GM19438 (cell line): ENCODE measurements around the gene MYL7.

Experiments used
- ATAC-seq: cut with Tn5 transposase; IDR thresholded peaks from one replicate; pipeline ENCODE4 v1.9.1; 2021; ENCODE audit warnings: low read depth; ENCODE audit not compliant: unreplicated experiment

MYL7 gene

GRCh38 chr7:44150966-44151941 lies 10.1 kb upstream of the MYL7 start:
- ATAC-seq = no peak

GRCh38 chr7:44150466-44150832 lies 9.3 kb upstream of the MYL7 start:
- no peak for ATAC-seq

GRCh38 chr7:44149571-44150465 lies 8.7 kb upstream of the MYL7 start:
- no peak for ATAC-seq

DNA sequence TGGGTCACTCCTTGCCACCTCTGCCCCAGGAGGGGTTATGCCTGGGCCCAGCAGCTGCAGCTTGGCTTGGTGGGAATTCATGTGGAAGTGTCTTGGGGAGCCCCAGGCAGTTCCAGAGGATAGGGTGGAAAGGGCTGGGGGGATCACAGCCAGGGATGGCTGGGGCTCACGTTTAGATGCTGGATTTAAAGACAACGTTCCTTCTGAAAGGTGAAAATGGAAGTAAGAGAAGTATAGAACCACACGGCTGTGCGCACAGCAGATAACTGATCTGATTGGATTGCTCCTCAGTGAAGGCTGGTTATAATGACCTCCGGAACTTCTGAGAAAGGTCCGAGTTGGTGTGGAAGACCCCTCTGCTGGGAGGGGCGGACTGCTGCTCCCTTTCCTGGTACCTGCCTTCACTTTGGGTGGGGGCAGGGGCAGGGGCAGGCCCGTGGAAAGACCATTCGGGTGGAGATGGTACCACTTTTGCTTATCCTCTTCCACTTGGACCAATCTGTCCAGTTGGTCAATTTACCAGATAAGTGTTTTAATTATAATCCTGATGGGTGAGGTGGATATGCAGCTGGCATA lies 7.9 kb upstream of the MYL7 start:
- no peak for ATAC-seq

- no peak for ATAC-seq
Observed at GRCh38 chr7:44148166-44148565, 7.0 kb upstream of the MYL7 start.

GRCh38 chr7:44147026-44147991 lies 6.2 kb upstream of the MYL7 start:
- no peak for ATAC-seq

GRCh38 chr7:44145969-44146911 lies 5.1 kb upstream of the MYL7 start:
- peak; percentile 60 for ATAC-seq

DNA sequence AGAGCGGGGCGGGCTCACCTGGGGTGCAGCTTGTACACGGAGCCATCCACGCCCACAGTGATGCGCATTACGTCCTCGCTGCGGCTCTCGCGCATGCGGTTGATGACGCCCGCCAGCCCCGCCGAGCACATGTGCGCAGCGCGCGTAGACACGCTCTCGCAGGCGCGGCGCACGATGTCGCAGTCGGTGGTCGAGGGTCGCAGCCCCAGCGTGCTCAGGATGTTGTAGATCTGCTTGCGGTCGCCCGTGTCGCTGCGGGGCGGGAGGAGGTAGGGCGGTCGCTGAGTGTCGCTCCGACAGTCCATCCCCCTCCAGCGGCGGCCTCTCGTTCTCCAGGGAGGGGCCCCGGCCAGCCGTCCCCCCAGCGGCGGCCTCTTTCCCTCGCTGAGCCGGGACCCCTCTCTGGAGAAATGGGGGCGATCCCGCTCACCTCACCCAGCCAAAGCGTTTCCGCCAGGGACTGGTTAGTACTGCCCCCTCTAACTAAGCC lies 4.4 kb upstream of the MYL7 start:
- peak; percentile 16 for ATAC-seq

DNA sequence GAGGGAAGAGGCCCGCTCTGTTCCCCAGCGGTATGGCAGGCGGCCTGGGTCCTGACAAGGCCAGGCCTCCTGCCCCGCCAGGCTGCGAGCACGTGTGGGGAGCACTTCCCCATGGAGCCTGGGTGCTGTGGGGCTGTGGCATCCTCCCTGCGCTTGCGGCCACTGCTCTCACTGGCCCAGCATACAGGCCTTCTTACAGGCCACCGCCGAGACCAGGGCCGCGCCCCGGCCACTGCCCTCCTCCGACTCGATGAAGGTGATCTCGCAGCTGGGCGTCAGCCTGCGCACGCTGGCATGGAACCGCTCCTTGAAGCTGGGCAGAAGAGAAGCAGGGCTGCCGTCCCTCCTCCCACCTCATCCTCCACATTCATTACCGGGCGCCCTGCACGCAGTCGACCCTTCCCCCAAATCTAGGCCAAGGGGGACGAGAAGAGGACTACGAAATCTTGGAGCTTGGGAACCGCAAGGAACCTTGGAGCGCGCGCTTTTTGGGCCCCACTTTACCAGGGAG lies 3.9 kb upstream of the MYL7 start:
- no peak for ATAC-seq

- no peak for ATAC-seq
Observed at GRCh38 chr7:44144426-44144967, 3.4 kb upstream of the MYL7 start.

DNA sequence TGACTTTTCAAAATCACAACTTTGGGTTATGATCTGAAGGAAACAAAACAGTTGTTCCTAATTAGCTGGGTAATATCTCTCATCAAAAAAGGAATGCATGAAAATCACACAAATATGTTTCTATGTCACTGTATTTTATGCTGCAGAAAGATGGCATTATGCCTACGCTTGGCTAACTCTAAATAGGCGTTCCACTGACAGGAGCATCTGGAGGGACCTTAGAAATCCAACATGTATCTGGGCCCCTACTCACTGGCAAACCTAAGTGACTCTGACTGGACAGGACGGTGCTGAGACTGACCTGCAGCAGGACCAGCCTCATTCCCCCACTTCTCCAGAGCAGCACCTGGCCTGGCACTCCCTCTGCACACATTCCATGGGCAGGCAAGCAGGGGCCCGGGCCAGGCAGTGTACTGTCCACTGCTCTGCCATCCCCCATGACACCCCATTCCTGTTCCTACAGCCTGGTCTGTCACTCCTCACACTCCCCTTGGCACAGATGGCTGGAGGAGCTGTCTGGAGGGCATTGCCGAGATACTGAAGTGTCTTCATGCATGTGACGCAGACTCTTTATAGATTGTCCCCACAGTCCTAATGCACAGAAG lies 2.6 kb upstream of the MYL7 start:
- ATAC-seq = no peak

DNA sequence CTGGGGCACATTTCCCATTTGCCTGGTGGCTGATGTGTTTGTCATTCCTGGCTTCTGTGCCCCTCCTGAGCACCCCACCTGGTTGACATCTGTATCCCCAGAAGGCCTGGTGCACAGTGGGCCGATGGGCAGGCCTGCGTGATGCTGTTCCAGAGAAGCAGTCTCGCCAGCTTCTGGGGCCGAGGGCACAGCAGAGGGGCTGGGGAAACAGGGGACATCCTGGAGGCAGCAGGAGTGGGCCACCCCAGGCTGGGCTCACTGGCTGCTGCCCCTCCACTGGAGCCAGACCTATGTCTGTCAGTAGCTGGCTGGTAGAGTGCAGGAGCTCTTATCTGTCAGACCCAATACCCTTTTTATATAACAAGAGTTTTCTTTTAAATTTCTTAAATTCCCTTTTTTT lies 896 bp upstream of the MYL7 start:
- no peak for ATAC-seq

DNA sequence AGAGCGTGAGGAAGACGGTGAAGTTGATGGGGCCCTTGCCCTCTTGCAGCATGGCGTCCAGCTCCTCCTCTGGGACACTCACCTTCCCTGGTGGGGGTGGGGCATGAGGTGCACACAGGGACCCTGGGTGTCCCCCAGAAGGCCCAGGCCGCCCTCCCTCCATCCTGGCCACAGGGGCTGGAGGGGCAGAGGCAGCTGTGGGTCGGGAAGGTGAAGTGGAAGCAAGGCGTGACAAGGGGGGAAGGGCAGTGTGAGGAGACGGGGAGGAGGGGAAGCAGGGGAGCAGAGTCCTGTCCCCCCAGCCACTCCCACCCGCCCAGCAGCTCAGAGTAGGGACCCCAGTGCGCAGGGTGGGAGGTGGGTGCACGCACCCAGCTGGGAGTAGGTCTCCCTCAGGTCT lies 791 bp downstream of the MYL7 start:
- ATAC-seq = no peak

GRCh38 chr7:44139311-44140010 lies 1.7 kb downstream of the MYL7 start:
- ATAC-seq = no peak

DNA sequence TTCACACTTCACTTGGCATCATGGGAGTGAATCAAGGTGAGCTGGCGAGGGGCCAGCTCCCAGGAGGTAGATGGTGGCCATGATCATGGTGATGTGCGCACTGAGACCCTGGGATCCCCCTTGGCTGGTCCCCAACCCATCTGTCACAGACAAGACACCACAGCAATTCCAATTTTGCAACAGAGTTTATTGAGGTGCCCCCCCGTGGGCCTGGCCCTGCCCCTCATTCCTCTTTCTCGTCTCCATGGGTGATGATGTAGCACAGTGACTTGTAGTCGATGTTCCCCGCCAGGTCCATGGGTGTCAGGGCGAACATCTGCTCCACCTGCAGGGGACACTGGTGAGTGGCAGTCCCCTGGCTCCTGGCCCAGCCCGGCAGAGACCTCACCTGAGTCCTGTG lies 2.4 kb downstream of the MYL7 start:
- no peak for ATAC-seq

DNA sequence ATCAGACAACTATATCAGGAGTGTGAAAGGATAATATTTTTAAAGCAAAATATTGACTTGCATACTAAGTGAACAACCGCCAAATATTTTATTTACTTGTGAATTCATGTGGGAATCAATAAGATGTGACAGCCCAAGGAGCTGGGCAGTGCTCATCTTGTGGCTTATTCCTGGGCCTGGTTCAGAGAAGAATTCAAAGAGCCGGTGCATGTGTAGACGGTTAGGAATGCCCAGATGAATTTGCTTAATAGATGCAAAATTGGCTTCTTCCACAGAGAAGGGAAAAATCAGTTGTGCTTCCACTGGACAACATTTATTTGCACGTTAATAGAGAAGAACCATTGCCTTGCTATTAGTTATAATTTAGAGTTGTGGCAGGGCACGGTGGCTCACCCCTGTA lies 4.4 kb downstream of the MYL7 start:
- ATAC-seq = no peak

DNA sequence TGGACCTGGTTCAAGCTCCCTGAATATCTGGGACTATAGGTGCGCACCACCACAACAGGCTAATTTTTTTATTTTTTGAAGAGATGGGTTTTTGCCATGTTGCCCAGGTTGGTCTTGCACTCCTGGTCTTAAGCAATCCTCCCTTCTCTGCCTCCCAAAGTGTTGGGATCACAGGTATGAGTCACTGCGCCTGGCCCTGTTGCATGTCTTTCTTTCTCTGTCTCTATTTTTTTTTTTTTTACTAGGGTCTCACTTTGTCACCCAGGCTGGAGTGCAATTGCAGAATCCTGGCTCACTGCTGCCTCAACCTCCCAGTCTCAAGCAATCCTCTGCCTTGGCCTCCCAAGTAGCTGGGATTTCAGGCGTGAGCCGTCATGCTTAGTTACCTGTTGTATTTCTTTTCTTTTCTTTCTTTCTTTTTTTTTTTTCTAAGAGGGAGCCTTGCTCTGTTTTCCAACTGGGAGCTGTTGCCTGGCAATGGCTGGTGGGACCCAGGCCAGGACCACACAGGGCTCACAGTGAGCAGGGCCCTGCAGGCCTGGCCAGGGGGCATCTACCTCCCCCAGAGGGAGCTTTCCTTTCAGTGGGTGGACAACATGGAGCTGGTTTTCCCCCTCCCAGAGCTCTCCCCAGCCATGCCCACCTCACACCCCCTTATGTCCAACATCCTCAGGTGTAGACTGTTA lies 6.0 kb downstream of the MYL7 start:
- ATAC-seq = no peak
